Naive thymus-derived CD8-positive, alpha-beta T cell (primary cell): ENCODE results near the gene LHFPL6. TPM values are rescaled to one million over a fixed set of nuclear protein-coding genes. Genes with fewer than 3 reads are reported as not detected.

Source experiments
- ATAC-seq, 2 donors: fragments of 150-1000 bp; cut with Tn5 transposase in 1 of 2; sonication (Bioruptor Pico), chemical (Tn5 transposase) in 1 of 2; 1 replicate in 1 of 2; 2 replicates in 1 of 2; pipeline ENCODE4 v1.10.0; 2021; ENCODE audit warnings: mild to moderate bottlenecking in 2 of 2, moderate library complexity in 2 of 2
- POLR2A ChIA-PET: fragments of 350-600 bp; sonication (Branson Sonifier 250); formaldehyde crosslinking; loops from one replicate; lab custom pipeline; 2021; ENCODE audit warnings: antibody characterized with exemption; lab: Charles Lee
- DNase-seq, 10 donors: peaks; one replicate each; pipeline versions ENCODE4 v3.0.0 to v3.0.0-alpha.2; 2020 to 2022
- H3K27ac Mint-ChIP-seq, 10 donors: one replicate each; pipeline ENCODE4 v1.8.0; 2020 to 2022; ENCODE audit warnings: mild to moderate bottlenecking in 10 of 10, mixed read lengths in 10 of 10, moderate library complexity in 4 of 10, inconsistent platforms in 1 of 10
- H3K27me3 Mint-ChIP-seq, 5 donors: one replicate each; pipeline ENCODE4 v1.8.0; 2021 to 2022; ENCODE audit warnings: mixed read lengths in 5 of 5
- H3K36me3 Mint-ChIP-seq, 3 donors: one replicate each; pipeline ENCODE4 v1.8.0; 2020 to 2022; ENCODE audit warnings: mixed read lengths in 3 of 3, mild to moderate bottlenecking in 2 of 3, inconsistent platforms in 1 of 3
- H3K4me1 Mint-ChIP-seq, 4 donors: one replicate each; pipeline ENCODE4 v1.8.0; 2021 to 2022; ENCODE audit warnings: mixed read lengths in 4 of 4
- H3K4me3 Mint-ChIP-seq, 10 donors: one replicate each; pipeline ENCODE4 v1.8.0; 2020 to 2022; ENCODE audit warnings: mild to moderate bottlenecking in 10 of 10, mixed read lengths in 10 of 10, moderate library complexity in 6 of 10, inconsistent platforms in 1 of 10
- H3K9me3 Mint-ChIP-seq, 9 donors: one replicate each; pipeline ENCODE4 v1.8.0; 2020 to 2022; ENCODE audit warnings: mixed read lengths in 9 of 9, mild to moderate bottlenecking in 3 of 9, inconsistent platforms in 1 of 9, moderate library complexity in 1 of 9
- polyA plus RNA-seq, 3 donors: library from polyadenylated mRNA; unstranded; fragments of 300-500 nt; fragmentation: Illumina TruSeq; gene quantifications; one replicate each; pipeline ENCODE4 v1.2.3, GENCODE V29; 2021
- total RNA-seq, 8 experiments: library from RNA in 2 of 8; stranded (reverse) in 2 of 8; gene quantifications; one replicate each; pipeline ENCODE4 v1.2.3 and lab custom pipeline; 2021 to 2026

LHFPL6 gene
- total and polyA plus RNA-seq, 5 experiments from 2014 or later = not detected

DNA sequence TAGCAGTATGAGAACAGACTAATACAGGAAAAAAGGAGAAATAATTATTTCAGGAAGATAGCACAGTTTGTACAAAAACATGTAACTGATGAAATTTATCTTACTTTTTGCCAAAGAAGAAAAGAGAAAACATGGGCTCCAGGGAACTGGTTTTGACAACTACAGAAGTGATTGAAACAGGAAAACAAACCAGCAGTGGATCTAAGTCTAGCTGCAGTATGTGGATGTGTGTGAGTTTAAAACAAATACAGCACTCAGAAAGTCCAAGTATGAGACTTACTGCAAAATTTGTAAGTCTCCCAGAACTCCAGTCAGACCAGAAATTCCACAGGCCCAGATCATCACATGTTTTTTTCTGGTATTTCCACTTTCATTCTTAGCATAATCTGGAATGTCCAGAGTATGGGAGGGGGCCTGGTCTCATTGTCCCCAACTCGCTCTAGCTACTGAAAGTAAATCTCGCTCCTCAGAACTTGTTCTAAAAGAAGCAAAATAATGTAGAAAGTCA, 305.3 kb downstream of the LHFPL6 start:
- peaks cover 0 to 19% (median 9%) of the 10 kb centered on the region in 9 donors for H3K9me3 Mint-ChIP-seq
- H3K4me3 Mint-ChIP-seq = no peak overlapping the region
- peaks cover 0 to 3% (median 0%) of the 10 kb centered on the region in 3 donors for H3K36me3 Mint-ChIP-seq
- POLR2A ChIA-PET = no interaction called here
- H3K27ac Mint-ChIP-seq = no peak overlapping the region
- peaks cover 0 to 11% (median 1%) of the 10 kb centered on the region in 5 donors for H3K27me3 Mint-ChIP-seq
- DNase-seq (no peak), ATAC-seq (no peak)
- H3K4me1 Mint-ChIP-seq = no peaks in the 10 kb centered on the region

DNA sequence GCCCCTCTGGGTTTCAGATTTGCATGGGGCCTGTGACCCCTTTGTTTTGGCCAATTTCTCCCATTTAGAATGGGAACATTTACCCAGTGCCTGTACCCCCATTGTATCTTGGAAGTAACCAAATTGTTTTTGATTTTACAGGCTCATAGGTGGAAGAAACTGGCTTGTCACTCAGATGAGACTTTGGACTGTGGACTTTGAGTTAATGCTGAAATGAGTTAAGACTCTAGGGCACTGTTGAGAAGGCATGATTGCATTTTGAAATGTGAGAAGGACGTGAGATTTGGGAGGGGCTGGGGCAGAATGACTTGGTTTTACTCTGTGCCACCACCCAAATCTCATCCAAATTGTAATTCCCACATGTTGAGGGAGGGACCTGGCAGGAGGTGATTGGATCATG, 306.0 kb downstream of the LHFPL6 start:
- Mint-ChIP-seq H3K4me1 (no peaks in the 10 kb centered on the region), H3K4me3 (no peak overlapping the region), H3K27ac (no peak overlapping the region), H3K27me3 (peaks cover 0 to 11% (median 1%) of the 10 kb centered on the region in 5 donors), H3K36me3 (peaks cover 0 to 3% (median 0%) of the 10 kb centered on the region in 3 donors), H3K9me3 (peaks cover 0 to 19% (median 9%) of the 10 kb centered on the region in 9 donors)
- DNase-seq (no peak), ATAC-seq (no peak)
- POLR2A ChIA-PET = no interaction called here

DNA sequence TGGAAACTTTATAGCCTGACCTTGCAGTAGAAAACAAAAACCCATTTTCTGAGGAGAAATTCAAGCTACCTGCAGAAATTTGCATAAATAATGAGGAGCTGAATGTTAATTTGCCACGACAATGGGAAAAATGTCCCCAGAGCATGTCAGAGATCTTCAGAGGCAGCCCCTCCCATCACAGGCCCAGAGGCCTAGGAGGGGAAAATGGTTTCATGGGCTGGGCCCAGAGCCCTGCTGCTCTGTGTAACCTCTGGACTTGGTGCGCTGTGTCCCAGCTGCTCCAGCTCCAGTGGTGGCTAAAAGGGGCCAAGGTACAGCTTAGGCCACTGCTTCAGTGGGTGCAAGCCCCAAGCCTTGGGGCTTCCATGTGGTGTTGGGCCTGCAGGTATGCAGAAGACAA, 306.8 kb downstream of the LHFPL6 start:
- no peak overlapping the region for H3K27ac Mint-ChIP-seq
- peaks cover 0 to 3% (median 0%) of the 10 kb centered on the region in 3 donors for H3K36me3 Mint-ChIP-seq
- POLR2A ChIA-PET = no interaction called here
- H3K4me1 Mint-ChIP-seq = no peaks in the 10 kb centered on the region
- ATAC-seq = no peak
- DNase-seq = no peak
- H3K4me3 Mint-ChIP-seq = no peak overlapping the region
- peaks cover 0 to 11% (median 1%) of the 10 kb centered on the region in 5 donors for H3K27me3 Mint-ChIP-seq
- peaks cover 0 to 19% (median 9%) of the 10 kb centered on the region in 9 donors for H3K9me3 Mint-ChIP-seq

Other genes with a start within 250 kb of the LHFPL6 start
- 10 to 100 TPM; 30.0 to 33.4 TPM for gene COG6, start 52.5 kb upstream of the LHFPL6 start, total RNA-seq
- gene COG6, start 52.5 kb upstream of the LHFPL6 start, polyA plus RNA-seq = 10 to 100 TPM; 14.5 to 19.7 (median 19.0) TPM